HFF-Myc (cell line): Measurements from ENCODE around the gene OR4K13.

Source experiments
- DNase-seq: peaks from one replicate; pipeline ENCODE4 v3.0.0-alpha.2; 2011; ENCODE audit warnings: low read depth; ENCODE audit errors: extremely low read depth
- H3K4me3 ChIP-seq: replicated peaks from 2 replicates; pipeline ENCODE4 v1.5.1; 2011; ENCODE audit warnings: low read depth, mild to moderate bottlenecking, control low read depth, low read length
- CTCF ChIP-seq: IDR thresholded peaks from 2 replicates; pipeline ENCODE4 v1.5.1; 2012; ENCODE audit warnings: mild to moderate bottlenecking, low read depth, low read length, control low read depth; ENCODE audit errors: missing control alignments

OR4K13 gene

GRCh38 chr14:20035938-20036337 lies at the start of gene OR4K13:
OR4K13 (minus strand) TSS chr14:20036038; CDS start chr14:20034758, 1,280 bp downstream.
- no peak for DNase-seq
- H3K4me3 ChIP-seq, result no peak within 1 kb of the TSS
- no peak for TF ChIP-seq CTCF

DNA sequence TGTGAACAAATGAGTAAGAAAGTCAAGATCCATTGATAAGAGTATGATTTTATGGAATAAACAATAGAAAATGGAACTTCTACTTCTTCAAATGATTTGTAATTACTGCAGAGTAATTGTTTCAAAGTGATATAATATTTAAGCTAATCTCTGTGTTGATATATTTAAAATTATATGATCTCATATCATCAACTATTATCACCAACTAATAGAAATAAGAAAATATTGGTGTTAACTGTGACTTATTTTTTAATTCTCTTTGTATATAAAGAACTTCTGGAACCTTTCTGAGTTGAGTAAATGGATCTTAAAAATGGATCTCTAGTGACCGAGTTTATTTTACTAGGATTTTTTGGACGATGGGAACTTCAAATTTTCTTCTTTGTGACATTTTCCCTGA lies 23.9 kb upstream of the OR4K13 start, which contains the start of gene OR4L1:
Gene OR4L1 (plus strand): TSS at position 301 of the 400 bp plus-strand sequence. CDS start 0 bp downstream, at position 301.
- DNase-seq, result no peak
- TF ChIP-seq CTCF, result no peak

GRCh38 chr14:20048202-20048601 lies 12.4 kb upstream of the OR4K13 start:
- no peak for TF ChIP-seq CTCF
- H3K4me3 ChIP-seq, result no peak overlapping the region
- DNase-seq, result no peak

More for the DNA sequence above, 23.9 kb upstream of the OR4K13 start, which contains the start of gene OR4L1:
- H3K4me3 ChIP-seq, result no peak within 1 kb of the TSS

DNA sequence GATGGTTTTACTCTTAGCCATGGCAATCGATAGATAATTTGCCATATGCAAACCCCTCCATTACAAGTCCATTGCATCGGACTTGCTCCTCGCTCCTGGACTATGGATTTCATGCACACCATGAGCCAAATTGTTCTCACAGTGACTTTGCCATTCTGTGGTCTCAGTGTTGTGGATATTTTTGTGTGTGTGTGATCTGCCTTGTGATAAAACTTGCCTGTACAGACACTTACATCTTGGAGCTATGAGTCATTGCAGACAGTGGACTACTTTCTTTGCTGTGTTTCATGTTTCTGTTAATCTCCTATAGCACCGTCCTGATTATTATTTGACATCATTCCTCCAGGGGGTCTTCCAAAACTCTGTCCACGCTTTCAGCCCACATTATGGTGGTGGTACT lies 8.4 kb upstream of the OR4K13 start:
- H3K4me3 ChIP-seq, result no peak overlapping the region
- DNase-seq, result no peak
- no peak for TF ChIP-seq CTCF

DNA sequence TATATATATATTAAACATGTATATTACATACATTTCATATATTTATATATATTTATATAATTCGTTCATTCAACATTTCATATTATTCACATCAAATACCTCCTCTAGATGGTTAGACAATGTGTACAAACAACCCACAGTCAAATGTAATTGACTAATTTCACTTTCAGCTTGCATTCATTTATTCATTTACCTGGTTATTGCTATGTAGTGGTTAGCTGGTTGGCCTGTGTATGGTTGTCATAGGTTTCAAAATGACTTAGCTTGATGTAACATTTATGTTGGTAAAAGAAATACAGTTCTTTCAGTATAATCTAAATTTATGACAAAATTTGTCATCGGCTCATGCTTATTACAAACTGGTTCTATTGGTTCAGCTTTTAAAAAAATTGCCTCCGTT lies 389 bp downstream of the OR4K13 start:
- H3K4me3 ChIP-seq, result no peak overlapping the region
- no peak for TF ChIP-seq CTCF
- DNase-seq, result no peak

- TF ChIP-seq CTCF, result no peak
- no peak overlapping the region for H3K4me3 ChIP-seq
- no peak for DNase-seq
These were observed 4.8 kb downstream of the OR4K13 start for GRCh38 chr14:20031058-20031457.

DNA sequence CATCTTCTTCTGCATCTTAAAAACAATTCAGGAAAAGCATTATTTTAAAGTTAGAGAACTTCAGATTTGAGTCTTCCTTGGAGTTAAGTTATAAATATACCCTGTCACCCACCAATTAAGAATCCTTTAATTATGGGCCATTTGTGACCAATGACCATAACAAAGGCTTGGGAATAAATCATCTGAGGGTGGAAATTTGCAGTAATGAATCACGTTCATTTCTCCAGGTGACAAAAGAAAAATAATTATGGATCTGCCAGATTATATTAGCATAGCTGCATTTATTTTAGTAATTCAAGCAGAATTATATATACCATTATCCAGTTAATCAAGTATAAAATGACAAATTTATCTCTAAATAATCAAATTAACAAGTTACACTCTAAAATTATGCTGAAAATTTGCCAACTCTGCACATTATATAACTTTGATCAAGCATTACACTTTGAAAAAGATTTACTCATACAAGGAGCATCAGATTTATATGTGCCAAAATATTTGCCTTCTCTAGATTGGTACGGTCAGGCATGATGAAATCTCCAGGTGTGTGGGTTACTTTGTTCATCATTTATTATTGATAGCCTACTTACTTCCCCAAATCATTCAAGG lies 16.5 kb downstream of the OR4K13 start, which contains the start of gene OR4K14:
Gene OR4K14 (minus strand): TSS at position 51 of the 609 bp plus-strand sequence. CDS start 4,114 bp downstream, outside the sequence.
- TF ChIP-seq CTCF, result no peak
- DNase-seq, result no peak
- H3K4me3 ChIP-seq, result no peak within 1 kb of the TSS
